ENCODE data around the gene ENTREP1.
"Not testable (repeated sequence)": the region's sequence is repeated elsewhere in the genome, so short reads cannot be mapped to it uniquely, and the experiment has no call there.

ENTREP1 gene

GRCh38 chr9:69324549-69325401 lies at the start of gene ENTREP1:
Gene ENTREP1 (plus strand): TSS chr9:69325215. CDS start chr9:69325310, 95 bp downstream.
- peak; percentile 3 for DNase-seq

- DNase-seq: no peak
Measured at GRCh38 chr9:69276775-69277174, 48.2 kb upstream of the ENTREP1 start.

- no peak for DNase-seq
Measured at GRCh38 chr9:69279084-69279731, 45.8 kb upstream of the ENTREP1 start.

- DNase-seq: no peak
Measured at GRCh38 chr9:69279733-69280132, 45.3 kb upstream of the ENTREP1 start.

- DNase-seq: no peak
Measured at GRCh38 chr9:69283003-69283402, 42.0 kb upstream of the ENTREP1 start.

GRCh38 chr9:69292078-69292477 lies 32.9 kb upstream of the ENTREP1 start:
- DNase-seq: no peak

GRCh38 chr9:69293156-69293555 lies 31.9 kb upstream of the ENTREP1 start:
- DNase-seq: no peak

GRCh38 chr9:69295872-69296552 lies 29.0 kb upstream of the ENTREP1 start:
- no peak for DNase-seq

GRCh38 chr9:69297300-69297980 lies 27.6 kb upstream of the ENTREP1 start:
- no peak for DNase-seq

- no peak for DNase-seq
Measured at GRCh38 chr9:69299315-69299714, 25.7 kb upstream of the ENTREP1 start.

GRCh38 chr9:69299826-69300225 lies 25.2 kb upstream of the ENTREP1 start:
- no peak for DNase-seq

- no peak for DNase-seq
Measured at GRCh38 chr9:69303331-69303730, 21.7 kb upstream of the ENTREP1 start.

GRCh38 chr9:69306895-69307445 lies 18.0 kb upstream of the ENTREP1 start:
- DNase-seq: not testable (repeated sequence)

GRCh38 chr9:69307446-69308205 lies 17.4 kb upstream of the ENTREP1 start:
- DNase-seq: no peak

- DNase-seq: no peak
Measured at GRCh38 chr9:69308206-69308931, 16.6 kb upstream of the ENTREP1 start.

- no peak for DNase-seq
Measured at GRCh38 chr9:69313175-69313574, 11.8 kb upstream of the ENTREP1 start.

GRCh38 chr9:69314547-69314946 lies 10.5 kb upstream of the ENTREP1 start:
- DNase-seq: no peak

GRCh38 chr9:69317081-69317480 lies 7.9 kb upstream of the ENTREP1 start:
- no peak for DNase-seq

- DNase-seq: no peak
Measured at GRCh38 chr9:69317894-69318293, 7.1 kb upstream of the ENTREP1 start.

GRCh38 chr9:69319324-69320025 lies 5.5 kb upstream of the ENTREP1 start:
- DNase-seq: no peak

- no peak for DNase-seq
Measured at GRCh38 chr9:69322256-69322655, 2.8 kb upstream of the ENTREP1 start.
